Suprapubic skin (tissue), 4 donors: ENCODE measurements around the gene TCTA.

Source experiments
- CTCF ChIP-seq, 2 donors: fragments of 200-600 bp in 1 of 2; fragments of 450-650 bp in 1 of 2; sonication (generic) in 1 of 2; IDR thresholded peaks; one replicate each; pipeline ENCODE4 v1.5.1; 2016 to 2019; ENCODE audit warnings: antibody characterized with exemption in 2 of 2, mild to moderate bottlenecking in 1 of 2, moderate library complexity in 1 of 2
- POLR2A ChIP-seq, 2 donors: fragments of 450-650 bp; IDR thresholded peaks; one replicate each; pipeline ENCODE4 v1.6.1; 2017; ENCODE audit warnings: antibody characterized with exemption in 2 of 2, mild to moderate bottlenecking in 2 of 2, moderate library complexity in 2 of 2
- POLR2AphosphoS5 ChIP-seq, 3 donors: sonication (generic); formaldehyde crosslinking; IDR thresholded peaks; one replicate each; pipeline ENCODE4 v1.6.1; 2017; ENCODE audit warnings: antibody characterized with exemption in 3 of 3

- no peak for TF ChIP-seq POLR2A (IDR thresholded peaks at IDR 0.05)
- TF ChIP-seq POLR2AphosphoS5 (IDR thresholded peaks at IDR 0.05) = no peak
- no peak for TF ChIP-seq CTCF (IDR thresholded peaks at IDR 0.05)
These were observed 49.4 kb downstream of the TCTA start for GRCh38 chr3:49461443-49462171.
